ENCODE data around the gene TMEM164.

DNA sequence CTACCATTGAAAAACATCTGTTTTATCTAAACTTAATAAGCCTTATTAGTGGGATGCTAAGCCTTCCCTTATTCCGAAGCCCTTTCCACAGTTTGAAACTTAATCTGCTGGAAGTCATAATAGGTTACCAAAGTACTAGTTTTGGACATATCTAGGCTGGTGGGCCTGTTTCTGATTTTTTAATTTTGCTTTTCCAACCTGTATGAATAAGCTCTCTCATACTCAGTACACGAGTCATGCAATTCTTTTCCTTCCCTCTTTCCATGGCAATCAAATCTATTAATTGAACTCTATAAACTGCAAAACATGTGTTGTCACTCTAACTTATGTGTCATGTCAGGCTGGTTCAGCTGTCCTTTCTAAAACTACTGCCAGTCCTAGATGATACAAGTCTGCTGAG is 224.0 kb downstream of the TMEM164 start:
- TF ChIP-seq POLR2A (IDR thresholded peaks at IDR 0.05): no peak
- TF ChIP-seq, protein P1, sequence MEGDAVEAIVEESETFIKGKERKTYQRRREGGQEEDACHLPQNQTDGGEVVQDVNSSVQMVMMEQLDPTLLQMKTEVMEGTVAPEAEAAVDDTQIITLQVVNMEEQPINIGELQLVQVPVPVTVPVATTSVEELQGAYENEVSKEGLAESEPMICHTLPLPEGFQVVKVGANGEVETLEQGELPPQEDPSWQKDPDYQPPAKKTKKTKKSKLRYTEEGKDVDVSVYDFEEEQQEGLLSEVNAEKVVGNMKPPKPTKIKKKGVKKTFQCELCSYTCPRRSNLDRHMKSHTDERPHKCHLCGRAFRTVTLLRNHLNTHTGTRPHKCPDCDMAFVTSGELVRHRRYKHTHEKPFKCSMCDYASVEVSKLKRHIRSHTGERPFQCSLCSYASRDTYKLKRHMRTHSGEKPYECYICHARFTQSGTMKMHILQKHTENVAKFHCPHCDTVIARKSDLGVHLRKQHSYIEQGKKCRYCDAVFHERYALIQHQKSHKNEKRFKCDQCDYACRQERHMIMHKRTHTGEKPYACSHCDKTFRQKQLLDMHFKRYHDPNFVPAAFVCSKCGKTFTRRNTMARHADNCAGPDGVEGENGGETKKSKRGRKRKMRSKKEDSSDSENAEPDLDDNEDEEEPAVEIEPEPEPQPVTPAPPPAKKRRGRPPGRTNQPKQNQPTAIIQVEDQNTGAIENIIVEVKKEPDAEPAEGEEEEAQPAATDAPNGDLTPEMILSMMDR (IDR thresholded peaks at IDR 0.05): no peak

Measured in right lobe of liver (tissue), 4 donors.